NCI-H2196 treated with DMSO at 0.1 percent for 48 hours (cell line): ENCODE measurements around the gene ZFPM1.
"Not testable (repeated sequence)": the region's sequence is repeated elsewhere in the genome, so short reads cannot be mapped to it uniquely, and the experiment has no call there.

Source experiments
- DNase-seq: peaks from one replicate; lab custom pipeline; 2025; ENCODE audit not compliant: unreplicated experiment; lab: John Stamatoyannopoulos, UW

Gene ZFPM1

DNA sequence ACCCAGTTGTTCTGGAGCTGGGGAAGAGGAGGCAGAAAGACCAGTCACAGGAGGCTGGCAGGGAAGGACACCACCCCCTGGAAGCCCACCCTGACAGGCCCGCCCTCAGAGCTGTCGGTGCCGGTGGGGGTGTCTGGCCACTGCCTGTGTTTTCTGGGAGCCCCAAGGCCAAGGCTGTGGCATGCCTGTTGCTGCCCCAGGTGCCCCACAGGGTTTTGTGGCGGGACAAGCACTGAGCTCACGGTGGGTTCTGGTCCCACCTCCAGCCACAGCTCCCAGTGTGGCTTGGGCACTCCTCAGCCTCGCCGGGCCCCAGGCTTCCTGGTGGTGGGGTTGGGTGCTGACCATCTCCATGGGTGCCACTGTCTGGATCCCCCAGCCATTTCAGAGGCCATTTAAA is 58.0 kb downstream of the ZFPM1 start:
- DNase-seq: no peak

DNA sequence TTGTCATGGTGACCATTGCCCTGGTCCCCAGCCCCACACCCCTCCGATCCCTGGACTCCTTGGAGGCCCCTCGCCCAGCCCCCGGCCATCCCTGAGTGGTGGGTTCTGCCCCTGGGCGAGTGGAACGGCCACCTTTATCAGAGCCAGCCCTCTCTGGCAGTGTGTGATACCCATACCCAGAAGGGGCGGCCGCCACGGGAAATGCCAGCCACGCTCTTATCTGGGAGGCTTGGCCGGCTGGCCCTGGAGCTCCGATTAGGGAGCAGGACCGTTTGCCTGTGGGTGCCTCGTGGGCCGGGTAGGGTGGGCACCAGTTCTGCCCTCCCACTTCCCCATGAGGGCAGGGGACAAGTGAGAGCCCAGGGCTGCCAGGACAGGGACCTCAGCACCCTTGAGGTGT is 58.8 kb downstream of the ZFPM1 start:
- DNase-seq: no peak

DNA sequence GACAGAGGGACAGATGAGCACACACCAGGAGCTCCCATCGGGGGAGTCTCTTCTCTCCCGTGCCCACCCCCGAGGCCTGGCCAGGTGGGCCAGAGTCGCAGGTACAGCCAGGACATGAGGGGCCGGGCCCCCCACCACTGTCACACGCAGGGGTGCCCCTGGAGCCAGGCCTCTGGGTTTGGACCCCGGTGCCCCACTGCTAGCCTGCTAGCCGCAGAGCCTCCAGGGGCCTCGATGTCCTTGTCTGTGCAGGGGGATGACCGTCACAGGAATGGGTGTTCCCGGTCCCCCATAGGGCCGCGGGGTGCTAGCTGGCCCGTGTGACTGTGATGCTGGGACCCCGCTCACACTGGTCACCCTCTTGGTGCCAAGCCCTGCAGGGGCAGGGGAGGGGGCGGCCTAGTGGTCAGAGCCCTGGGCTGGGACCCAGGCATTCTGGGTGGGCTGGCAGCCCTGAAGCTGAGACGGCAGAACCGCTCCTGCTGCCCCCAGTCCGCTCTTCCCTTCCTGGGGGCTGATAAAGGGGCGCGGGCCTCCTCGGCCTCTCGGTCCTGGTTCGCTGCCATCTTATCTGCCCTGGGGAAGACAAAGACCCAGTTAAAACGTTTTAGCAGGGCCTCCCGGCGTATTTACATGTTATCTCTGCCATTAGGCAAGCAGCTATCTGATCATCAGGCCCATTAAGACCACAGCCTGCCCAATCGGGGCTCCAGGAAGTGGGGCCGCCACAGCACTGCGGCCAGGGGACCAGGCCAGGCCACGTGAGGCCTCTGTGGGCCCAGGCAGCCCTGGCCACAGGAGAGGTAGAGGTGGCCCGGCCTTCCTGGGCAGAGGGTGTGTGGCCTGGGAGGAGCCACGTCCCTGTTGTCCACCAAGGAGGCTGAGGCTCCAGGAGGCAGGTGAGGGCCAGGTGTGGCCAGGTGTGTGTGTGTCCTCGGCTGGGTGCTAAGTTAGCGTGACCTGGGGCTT is 59.9 kb downstream of the ZFPM1 start:
- no peak for DNase-seq

DNA sequence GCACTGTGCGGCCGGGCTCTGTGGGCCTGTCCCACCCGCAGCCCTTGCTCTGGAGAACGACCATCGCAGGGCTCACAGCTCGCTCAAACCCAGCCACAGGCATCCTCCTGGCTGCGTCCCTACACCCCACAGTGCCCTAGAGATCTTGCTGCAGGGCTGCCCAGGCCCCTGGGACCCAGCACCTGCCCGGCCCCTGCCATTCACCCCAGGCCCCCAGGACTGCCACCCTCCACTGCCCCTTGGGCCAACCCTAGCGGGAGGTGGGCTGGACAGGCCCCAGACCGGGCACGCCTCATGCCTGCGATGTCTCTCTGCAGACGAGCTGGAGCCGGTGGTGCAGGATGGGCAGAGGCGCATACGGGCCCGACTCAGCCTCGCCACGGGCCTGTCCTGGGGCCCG is 61.0 kb downstream of the ZFPM1 start:
- no peak for DNase-seq

DNA sequence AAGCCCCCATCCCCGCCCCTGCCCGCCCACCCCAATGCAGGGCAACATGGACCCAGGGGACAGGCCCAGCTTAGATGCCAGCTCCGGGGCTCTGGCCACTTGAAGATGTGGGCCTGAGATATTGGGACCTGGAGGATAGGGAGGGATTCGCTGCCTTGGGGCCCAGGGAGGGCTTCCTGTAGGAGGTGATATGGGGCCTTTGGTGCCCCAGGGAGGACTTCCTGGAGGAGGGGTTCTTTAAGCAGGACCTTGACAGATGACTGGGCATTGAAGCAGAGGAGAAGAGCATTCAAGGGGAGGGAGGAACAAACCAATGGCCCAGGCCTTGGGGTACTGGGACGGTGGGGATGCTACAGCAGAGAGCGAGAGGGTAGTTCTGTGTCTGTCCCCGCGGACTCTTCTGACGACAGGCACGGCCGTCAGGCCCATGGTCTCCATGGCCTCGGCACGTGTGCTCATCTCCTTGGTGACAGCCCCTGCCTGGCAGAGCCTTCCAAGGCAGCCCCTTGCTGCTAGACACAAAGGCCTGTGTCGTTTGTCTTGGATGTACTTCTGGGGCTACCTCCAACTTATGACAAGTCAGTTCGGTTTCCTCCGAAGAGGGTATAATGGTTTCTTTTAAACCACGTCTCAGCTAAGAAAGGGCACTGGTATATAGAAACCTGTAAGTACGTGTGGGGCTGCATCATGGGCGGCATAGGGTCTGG is 61.6 kb downstream of the ZFPM1 start:
- DNase-seq: no peak

DNA sequence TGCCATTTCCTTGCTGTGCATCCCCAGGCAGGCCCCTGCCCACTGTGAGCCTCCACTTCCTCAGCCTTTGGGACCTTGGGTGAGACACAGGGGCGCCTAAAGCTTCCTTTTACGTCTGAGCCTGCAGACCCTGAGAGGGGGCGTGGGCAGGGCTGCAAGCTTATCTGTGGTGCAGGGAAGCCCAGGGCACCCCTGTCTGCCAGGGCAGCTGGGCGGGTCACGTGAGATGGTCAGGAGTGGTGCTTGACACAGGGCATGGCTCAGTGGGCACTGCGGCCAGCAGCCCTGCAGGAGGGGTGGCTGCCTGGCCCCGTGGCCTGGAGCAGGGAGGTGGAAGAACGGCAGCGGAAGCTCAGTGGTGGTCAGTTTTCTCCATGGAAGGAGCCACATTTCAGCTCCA is 62.3 kb downstream of the ZFPM1 start:
- no peak for DNase-seq

DNA sequence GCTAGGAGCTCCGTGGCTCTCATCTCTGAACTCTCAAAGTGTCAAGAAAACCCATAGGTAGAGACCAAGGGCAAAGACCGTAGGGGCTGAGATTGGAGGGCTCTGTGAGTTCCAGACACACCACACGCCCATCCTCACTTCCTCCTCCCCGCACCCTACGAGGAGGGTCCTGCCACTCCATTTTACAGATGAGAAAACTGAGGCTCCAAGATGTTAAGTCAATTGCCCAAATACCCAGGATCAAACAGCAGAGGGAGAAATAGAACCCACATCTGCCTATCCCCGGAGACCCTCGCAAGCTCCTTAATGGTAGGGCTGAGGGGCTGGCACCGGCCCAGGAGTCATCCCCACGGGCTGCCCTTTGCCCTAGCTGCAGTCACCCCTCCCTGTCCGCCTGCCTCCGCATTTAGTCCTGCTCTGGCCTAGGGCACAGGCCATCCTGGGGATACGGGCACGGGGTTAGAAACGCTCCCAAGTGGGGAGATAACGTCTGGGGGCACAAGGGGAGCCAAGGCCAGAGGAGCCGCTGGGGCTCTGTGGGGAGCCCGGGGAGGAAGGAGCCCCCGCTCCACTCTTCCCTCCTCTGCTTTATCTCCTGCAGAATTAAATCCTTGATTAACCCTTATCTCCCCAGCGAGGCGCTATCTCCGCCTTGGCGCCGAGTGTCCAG is 63.0 kb downstream of the ZFPM1 start:
- no peak for DNase-seq

DNA sequence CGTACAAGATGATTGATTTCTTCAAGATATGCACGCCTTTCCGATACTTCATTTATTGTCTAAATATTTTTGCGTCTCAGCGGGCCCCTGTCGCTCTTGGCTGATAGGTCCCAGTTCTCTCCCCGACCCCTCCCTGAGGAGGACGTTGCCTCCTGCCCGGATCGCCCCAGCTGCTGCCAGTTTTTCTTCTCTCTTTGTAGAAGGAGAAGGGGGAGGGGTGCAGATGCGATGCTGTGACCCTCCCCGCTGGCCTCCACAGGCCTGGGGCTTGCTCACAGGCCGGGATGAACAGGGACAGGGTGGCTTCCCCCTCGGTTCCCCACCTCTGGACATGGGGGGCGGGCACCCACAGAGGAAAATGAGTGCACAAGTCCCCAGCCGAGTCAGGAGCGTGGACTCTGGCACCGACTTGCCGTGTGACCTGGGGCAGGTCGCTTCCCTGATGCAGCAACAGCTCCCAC is 63.6 kb downstream of the ZFPM1 start:
- DNase-seq: no peak

DNA sequence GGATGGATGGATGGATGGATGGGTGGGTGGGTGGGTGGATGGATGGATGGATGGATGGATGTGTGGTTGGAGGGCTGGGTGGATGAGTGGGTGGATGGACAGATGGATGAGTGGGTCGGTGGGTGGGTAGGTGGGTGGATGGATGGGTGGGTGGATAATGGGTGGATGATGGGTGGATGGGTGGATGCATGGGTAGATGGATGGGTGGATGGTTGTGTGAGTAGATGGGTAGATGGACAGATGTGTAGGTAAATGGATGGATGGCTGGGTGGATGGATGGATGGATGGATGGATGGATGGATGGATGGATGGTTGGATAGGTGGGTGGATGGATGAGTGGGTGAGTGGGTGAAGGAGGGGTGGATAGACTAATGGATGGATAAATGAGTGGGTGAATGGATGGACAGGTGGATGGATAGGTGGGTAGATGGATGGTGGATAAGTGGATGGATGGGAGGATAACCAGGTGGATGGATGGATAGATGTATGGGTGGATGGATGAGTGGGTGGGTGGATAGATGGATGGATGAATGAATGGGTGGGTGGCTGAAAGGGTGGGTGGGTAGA is 64.2 kb downstream of the ZFPM1 start:
- DNase-seq: not testable (repeated sequence)

DNA sequence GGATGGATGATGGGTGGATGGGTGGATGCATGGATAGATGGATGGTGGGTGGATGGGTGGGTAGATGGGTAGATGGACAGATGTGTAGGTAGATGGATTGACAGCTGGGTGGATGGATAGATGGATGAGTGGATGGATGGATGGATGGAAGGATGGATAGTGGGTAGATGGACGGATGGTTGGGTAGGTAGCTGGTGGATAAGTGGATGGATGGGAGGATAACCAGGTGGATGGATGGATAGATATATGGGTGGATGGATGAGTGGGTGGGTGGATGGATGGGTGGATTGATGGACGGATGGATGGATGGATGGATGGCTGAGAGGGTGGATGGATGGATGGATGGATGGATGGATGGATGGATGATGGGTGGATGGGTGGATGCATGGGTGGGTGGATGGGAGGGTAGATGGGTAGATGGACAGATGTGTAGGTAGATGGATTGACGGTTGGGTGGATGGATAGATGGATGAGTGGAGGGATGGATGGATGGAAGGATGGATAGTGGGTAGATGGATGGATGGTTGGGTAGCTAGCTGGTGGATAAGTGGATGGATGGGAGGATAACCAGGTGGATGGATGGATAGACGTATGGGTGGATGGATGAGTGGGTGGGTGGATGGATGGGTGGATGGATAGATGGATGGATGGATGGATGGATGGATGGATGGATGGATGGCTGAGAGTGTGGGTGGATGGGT is 65.5 kb downstream of the ZFPM1 start:
- not testable (repeated sequence) for DNase-seq

DNA sequence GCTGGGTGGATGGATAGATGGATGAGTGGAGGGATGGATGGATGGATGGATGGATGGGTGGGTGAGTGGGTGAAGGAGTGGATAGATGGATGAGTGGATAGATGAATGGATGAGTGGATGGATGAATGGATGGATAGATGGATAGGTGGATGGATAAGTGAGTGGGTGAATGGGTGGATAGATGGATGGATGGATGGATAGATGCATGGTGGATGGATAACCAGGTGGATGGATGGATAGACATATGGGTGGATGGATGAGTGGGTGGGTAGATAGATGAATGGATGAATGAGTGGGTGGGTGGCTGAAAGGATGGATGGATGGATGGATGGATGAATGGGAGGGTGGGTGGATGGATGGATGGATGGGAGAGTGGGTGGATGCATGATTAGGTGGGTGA is 66.2 kb downstream of the ZFPM1 start:
- no peak for DNase-seq

DNA sequence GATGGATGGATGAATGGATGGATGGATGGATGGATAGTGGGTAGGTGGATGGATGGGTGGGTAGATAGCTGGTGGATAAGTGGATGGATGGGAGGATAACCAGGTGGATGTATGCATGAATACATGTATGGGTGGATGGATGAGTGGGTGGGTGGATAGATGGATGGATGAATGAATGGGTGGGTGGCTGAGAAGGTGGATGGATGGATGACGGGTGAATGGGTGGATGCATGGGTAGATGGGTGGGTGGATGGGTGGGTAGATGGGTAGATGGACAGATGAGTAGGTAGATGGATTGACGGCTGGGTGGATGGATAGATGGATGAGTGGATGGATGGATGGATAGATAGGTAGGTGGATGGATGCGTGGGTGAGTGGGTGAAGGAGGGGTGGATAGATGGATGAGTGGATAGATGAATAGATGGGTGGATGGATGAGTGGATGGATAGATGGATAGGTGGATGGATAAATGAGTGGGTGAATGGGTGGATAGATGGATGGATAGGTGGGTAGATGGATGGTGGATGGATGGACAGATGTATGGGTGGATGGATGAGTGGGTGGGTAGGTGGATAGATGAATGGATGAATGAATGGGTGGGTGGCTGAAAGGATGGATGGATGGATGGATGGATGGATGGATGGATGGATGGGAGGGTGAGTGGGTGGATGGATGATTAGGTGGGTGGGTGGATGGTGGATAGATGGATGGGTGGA is 67.0 kb downstream of the ZFPM1 start:
- no peak for DNase-seq

DNA sequence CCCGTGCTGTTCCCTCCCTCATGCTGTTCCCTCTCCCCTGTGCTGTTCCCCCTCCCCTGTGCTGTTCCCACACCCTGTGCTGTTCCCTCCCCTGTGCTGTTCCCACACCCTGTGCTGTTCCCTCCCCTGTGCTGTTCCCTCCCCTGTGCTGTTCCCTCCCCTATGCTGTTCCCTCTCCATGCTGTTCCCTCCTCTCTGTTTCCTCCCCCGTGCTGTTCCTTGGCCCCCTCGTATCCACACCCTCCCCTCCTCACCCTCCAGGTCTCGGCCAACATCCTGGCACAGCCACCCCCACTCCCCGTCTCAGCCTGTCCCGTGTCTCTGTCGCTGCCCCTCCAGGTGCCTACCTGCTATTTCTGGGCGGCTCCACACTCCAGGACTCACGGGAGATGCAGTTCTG is 68.6 kb downstream of the ZFPM1 start:
- no peak for DNase-seq

DNA sequence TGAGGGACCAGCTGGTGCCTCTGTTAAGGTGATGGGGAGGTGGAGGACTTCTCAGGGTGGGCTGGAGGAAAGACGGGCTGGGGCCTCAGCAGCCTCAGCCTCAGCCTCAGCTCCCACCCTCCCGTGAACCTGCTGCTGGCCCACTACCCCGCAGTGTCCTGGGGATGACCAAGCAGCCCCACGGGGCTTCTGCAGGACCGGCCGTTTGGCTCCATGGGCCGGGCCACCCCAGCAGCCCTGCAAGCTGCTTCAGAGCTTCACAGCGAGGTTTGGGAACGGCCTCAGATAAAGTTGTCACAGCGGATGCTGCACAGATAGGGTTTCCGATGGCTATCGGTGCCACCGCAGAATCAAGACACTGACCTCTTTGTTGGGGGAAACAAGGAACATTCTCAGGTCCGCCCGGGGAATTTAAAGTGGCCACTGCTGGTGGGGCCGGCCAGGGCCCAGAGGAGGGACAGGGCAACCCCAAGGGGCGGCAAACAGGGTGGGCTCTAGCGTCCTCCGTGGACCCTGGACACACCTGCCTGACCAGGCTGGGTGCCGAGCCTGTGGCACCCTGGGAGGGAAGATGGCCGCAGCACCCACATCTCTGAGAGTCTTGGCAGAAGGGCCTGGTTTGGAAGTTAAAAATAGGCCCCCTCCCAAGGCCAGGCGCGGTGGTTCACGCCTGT is 69.3 kb downstream of the ZFPM1 start:
- no peak for DNase-seq

DNA sequence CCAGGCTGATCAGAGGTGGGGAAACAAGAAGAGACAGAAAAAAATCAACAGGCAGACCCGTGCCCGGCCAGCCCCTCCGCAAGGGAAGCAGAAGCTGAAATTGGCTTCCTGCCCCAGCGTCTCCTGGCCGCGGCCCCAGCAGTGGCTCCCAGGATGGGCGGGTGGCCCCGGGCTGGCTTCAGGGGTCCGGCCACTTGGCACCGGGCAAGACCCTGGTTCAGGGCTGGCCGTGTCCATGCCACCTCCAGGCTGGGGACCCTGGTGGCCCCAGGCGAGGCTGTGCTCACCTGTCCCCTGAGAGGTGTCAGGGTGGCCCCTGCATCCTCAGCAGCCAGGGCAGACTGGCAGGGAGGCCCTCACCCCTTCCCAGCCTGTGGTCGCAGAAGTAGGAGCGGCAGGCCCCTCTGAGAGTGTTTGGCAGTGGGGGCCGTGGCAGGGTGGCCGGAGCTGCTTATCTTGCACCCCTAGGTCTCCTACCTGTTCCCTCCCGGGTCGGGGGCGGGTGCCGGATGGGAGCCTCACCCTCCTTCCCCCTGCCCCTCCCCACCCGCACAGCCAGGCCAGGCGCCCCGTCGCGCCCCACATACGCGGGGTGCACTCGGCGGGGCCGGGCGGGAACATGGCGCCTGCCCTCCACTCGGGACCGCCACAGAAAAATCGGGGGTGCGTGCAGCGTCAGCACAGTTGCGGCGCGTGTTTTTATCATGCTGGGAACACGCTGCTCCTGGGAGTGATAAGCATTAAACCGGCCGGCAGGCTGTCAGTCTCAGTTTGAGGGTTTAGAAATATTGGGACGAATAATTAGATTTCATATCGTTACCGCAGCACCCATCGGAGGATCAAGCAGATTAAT is 70.5 kb downstream of the ZFPM1 start:
- no peak for DNase-seq

DNA sequence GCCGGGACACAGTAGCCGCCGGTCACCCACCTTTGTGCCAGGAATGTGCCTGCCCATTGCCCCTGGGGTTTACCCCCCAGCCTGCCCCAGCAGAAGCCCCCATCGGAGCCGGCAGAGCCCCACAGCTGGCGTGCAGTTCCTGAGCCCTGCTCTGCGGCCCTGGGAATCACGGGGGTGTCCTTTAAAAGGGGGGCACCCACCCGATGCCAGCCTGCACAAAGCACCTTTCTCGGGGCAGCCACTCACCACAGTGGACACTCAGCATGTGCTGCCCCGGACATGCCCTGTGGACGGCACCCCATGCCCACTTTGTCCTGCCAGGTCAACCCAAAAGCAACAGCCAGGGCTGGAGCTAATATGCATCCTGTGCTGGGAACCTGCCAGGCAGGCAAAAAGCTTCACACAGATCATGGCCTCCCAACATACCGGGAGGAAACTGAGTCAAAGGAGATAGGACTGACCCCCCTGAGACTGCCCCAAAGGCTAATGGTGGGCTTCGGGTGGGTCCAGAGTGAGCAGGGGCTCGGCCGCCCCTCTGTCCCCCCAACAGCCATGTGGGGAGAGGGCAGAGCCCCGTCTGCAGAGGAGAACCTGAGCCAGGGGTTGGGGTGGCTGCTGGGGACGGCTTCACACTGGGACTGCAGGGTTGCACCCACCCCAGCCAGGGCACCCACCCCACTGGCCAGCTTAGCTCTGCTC is 71.3 kb downstream of the ZFPM1 start:
- DNase-seq: no peak

DNA sequence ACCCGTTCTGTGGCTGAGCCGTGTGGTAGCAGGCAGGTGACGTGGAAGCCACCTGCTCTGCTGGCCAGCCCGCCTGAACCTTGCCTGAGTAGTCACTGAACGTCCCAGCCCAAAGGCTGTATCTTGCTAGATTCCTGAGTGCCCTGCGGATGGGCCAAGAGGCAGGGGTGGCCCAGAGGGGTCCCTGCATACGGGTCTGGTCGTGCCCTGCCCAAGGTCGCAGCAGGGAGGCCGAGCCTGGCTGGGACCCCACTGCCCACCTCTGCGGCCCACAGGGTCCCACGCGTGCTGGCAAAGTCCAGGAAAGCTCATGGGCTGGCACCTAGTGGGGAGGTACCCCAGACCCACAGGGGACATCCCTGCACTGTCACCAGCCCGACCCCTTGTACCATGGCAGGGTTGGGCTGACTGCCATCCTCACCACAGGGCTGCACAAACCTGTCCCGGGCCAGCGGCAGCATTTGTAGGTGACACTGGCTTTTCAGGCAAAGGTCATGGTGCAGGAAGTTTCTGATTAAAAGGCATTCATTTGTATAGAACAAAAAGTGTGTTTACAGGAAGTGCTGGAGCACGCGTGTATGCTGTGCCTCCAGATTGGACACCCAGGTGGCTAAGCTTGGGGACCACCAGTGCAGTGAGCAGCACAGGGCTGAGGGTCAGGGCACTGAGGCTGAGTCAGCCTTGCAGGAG is 72.0 kb downstream of the ZFPM1 start:
- no peak for DNase-seq

DNA sequence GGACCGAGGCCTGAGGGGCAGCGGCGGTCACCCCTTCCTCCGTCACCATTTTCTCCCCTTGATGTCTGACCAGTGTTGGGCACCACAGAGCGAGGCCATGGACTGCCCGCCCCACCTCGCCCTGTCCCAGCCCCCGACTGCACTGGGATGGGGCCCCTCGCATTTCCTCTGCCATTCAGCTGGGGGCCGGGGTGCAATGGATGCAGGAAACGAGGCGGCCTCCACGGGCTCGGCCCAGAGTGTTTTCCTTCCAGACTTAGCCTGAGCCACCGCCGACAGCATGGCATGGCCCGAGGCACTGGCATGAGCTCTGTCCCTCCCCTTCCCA is 72.5 kb downstream of the ZFPM1 start:
- no peak for DNase-seq
